OCI-LY1 (cell line): Measurements from ENCODE around the gene KLHL6.
"Not testable (repeated sequence)": the region's sequence is repeated elsewhere in the genome, so short reads cannot be mapped to it uniquely, and the experiment has no call there.

ENCODE experiments used
- H2AFZ ChIP-seq: fragments of 200-600 bp; sonication (generic), shearing (Covaris generic); 2 replicates; pipeline ENCODE4 v1.6.0; 2014; ENCODE audit warnings: antibody characterized with exemption, mild to moderate bottlenecking, low read length
- H3F3A ChIP-seq: fragments of 200-600 bp; sonication (generic), shearing (Covaris generic); 2 replicates; pipeline ENCODE4 v1.6.0; 2014; ENCODE audit warnings: mild to moderate bottlenecking, antibody characterized with exemption, low read length, moderate library complexity; ENCODE audit not compliant: insufficient read depth
- H3K27ac ChIP-seq: fragments of 200-600 bp; sonication (generic); 2 replicates; pipeline ENCODE4 v1.5.1; 2014; ENCODE audit warnings: low read length, mixed run types, mild to moderate bottlenecking, low read depth; ENCODE audit not compliant: poor library complexity, severe bottlenecking
- H3K27me3 ChIP-seq: fragments of 200-600 bp; sonication (generic); 2 replicates; pipeline ENCODE4 v1.6.0; 2014; ENCODE audit warnings: antibody characterized with exemption, mild to moderate bottlenecking, low read length, moderate library complexity; ENCODE audit not compliant: insufficient read depth
- H3K36me3 ChIP-seq: fragments of 200-600 bp; sonication (generic); 2 replicates; pipeline ENCODE4 v1.6.1; 2014; ENCODE audit warnings: mild to moderate bottlenecking, antibody characterized with exemption, low read length, moderate library complexity, mixed read lengths; ENCODE audit not compliant: insufficient read depth
- H3K4me1 ChIP-seq: fragments of 200-600 bp; sonication (generic); 2 replicates; pipeline ENCODE4 v1.5.1; 2014; ENCODE audit warnings: mild to moderate bottlenecking, low read length, moderate library complexity; ENCODE audit not compliant: insufficient read depth, severe bottlenecking
- H3K4me2 ChIP-seq: fragments of 200-600 bp; sonication (generic), shearing (Covaris generic); 2 replicates; pipeline ENCODE4 v1.6.1; 2014; ENCODE audit warnings: low read length
- H3K4me3 ChIP-seq: fragments of 200-600 bp; sonication (generic); 2 replicates; pipeline ENCODE4 v1.5.1; 2014; ENCODE audit warnings: low read length, low read depth, mild to moderate bottlenecking, mixed read lengths; ENCODE audit not compliant: poor library complexity, severe bottlenecking
- H3K79me2 ChIP-seq: fragments of 200-600 bp; shearing (Covaris generic); 2 replicates; pipeline ENCODE4 v1.6.1; 2016; ENCODE audit warnings: mixed run types, low read length, mixed read lengths; ENCODE audit not compliant: insufficient read depth
- H3K9ac ChIP-seq: fragments of 200-600 bp; sonication (generic), shearing (Covaris generic); 2 replicates; pipeline ENCODE4 v1.6.1; 2014; ENCODE audit warnings: mild to moderate bottlenecking, low read length, mixed read lengths
- H3K9me2 ChIP-seq: fragments of 200-600 bp; sonication (generic), shearing (Covaris generic); 2 replicates; pipeline ENCODE4 v1.6.1; 2014; ENCODE audit warnings: low read depth, mild to moderate bottlenecking, low read length, mixed read lengths
- H3K9me3 ChIP-seq: fragments of 200-600 bp; shearing (Covaris generic); 2 replicates; pipeline ENCODE4 v1.6.1; 2014; ENCODE audit warnings: low read length, mixed read lengths
- H4K20me1 ChIP-seq: fragments of 200-600 bp; sonication (generic), shearing (Covaris generic); 2 replicates; pipeline ENCODE4 v1.6.0; 2016; ENCODE audit warnings: mild to moderate bottlenecking, low read length; ENCODE audit not compliant: insufficient read depth
- CTCF ChIP-seq: fragments of 200-600 bp; sonication (generic), shearing (Covaris generic); IDR thresholded peaks from 2 replicates; pipeline ENCODE4 v1.5.1; 2017; ENCODE audit warnings: mild to moderate bottlenecking, antibody characterized with exemption, low read length, moderate library complexity, mixed read lengths
- EZH2 ChIP-seq: fragments of 200-600 bp; sonication (generic), shearing (Covaris generic); IDR thresholded peaks from 2 replicates; pipeline ENCODE4 v1.8.0; 2017; ENCODE audit warnings: borderline replicate concordance, mixed run types, mild to moderate bottlenecking, antibody characterized with exemption, low read length, moderate library complexity, mixed read lengths

KLHL6 gene

GRCh38 chr3:183468424-183468823 is 87.1 kb downstream of the KLHL6 start:
- no peaks in the 10 kb centered on the region for H4K20me1 ChIP-seq
- H3K4me3 ChIP-seq: no peak overlapping the region
- peaks cover 11% of the 10 kb centered on the region for H3K4me1 ChIP-seq
- H3K9me2 ChIP-seq: no peaks in the 10 kb centered on the region
- H3K36me3 ChIP-seq: no peaks in the 10 kb centered on the region
- TF ChIP-seq EZH2: no peak
- no peak for TF ChIP-seq CTCF
- H2AFZ ChIP-seq: no peak overlapping the region
- no peak overlapping the region for H3K9ac ChIP-seq
- no peak overlapping the region for H3K27ac ChIP-seq
- H3K27me3 ChIP-seq: no peaks in the 10 kb centered on the region
- H3K79me2 ChIP-seq: no peaks in the 10 kb centered on the region
- no peak overlapping the region for H3K4me2 ChIP-seq
- no peaks in the 10 kb centered on the region for H3K9me3 ChIP-seq
- no peaks in the 10 kb centered on the region for H3F3A ChIP-seq

- H3F3A ChIP-seq: no peaks in the 10 kb centered on the region
- no peak overlapping the region for H2AFZ ChIP-seq
- no peak overlapping the region for H3K9ac ChIP-seq
- H3K4me1 ChIP-seq: peaks cover 11% of the 10 kb centered on the region
- H3K36me3 ChIP-seq: no peaks in the 10 kb centered on the region
- H3K27ac ChIP-seq: no peak overlapping the region
- H3K79me2 ChIP-seq: no peaks in the 10 kb centered on the region
- H3K9me2 ChIP-seq: no peaks in the 10 kb centered on the region
- no peak overlapping the region for H3K4me2 ChIP-seq
- no peak for TF ChIP-seq CTCF
- no peak for TF ChIP-seq EZH2
- no peak overlapping the region for H3K4me3 ChIP-seq
- H3K27me3 ChIP-seq: no peaks in the 10 kb centered on the region
- H3K9me3 ChIP-seq: no peaks in the 10 kb centered on the region
- H4K20me1 ChIP-seq: no peaks in the 10 kb centered on the region
Measured at GRCh38 chr3:183466575-183466974, 88.9 kb downstream of the KLHL6 start.

GRCh38 chr3:183465710-183466109 is 89.8 kb downstream of the KLHL6 start:
- H4K20me1 ChIP-seq, H3K9me2 ChIP-seq, H3K9me3 ChIP-seq, H3F3A ChIP-seq, H3K27ac ChIP-seq, H3K9ac ChIP-seq, H3K4me3 ChIP-seq, H3K36me3 ChIP-seq, H3K79me2 ChIP-seq, H3K27me3 ChIP-seq, H2AFZ ChIP-seq, H3K4me2 ChIP-seq: not testable (repeated sequence)
- H3K4me1 ChIP-seq: peaks cover 15% of the 10 kb centered on the region

- no peaks in the 10 kb centered on the region for H3K27me3 ChIP-seq
- H2AFZ ChIP-seq: no peak overlapping the region
- peaks cover 17% of the 10 kb centered on the region for H3K4me1 ChIP-seq
- H3K4me3 ChIP-seq: no peak overlapping the region
- no peak for TF ChIP-seq CTCF
- no peak for TF ChIP-seq EZH2
- H3K9ac ChIP-seq: no peak overlapping the region
- no peaks in the 10 kb centered on the region for H3F3A ChIP-seq
- no peaks in the 10 kb centered on the region for H3K9me2 ChIP-seq
- H3K27ac ChIP-seq: no peak overlapping the region
- no peaks in the 10 kb centered on the region for H3K36me3 ChIP-seq
- H3K4me2 ChIP-seq: no peak overlapping the region
- no peaks in the 10 kb centered on the region for H4K20me1 ChIP-seq
- no peaks in the 10 kb centered on the region for H3K9me3 ChIP-seq
- H3K79me2 ChIP-seq: no peaks in the 10 kb centered on the region
Measured at GRCh38 chr3:183464480-183464879, 91.0 kb downstream of the KLHL6 start.
